Umbilical cord (tissue), 2 donors: ENCODE results near the gene TRAPPC11. TPM values are rescaled to one million over a fixed set of nuclear protein-coding genes. Genes with fewer than 3 reads are reported as not detected.
"Not testable (repeated sequence)": the region's sequence is repeated elsewhere in the genome, so short reads cannot be mapped to it uniquely, and the experiment has no call there.

Source experiments
- DNase-seq: peaks from one replicate; pipeline ENCODE4 v3.0.0-alpha.2; 2015; ENCODE audit warnings: low spot score
- total RNA-seq: library from RNA; depleted of rRNA; stranded (reverse); fragments of >200 nt; gene quantifications from one replicate; pipeline ENCODE4 v1.2.3, GENCODE V29; 2014; ENCODE audit warnings: low replicate concordance; ENCODE audit not compliant: insufficient read depth

Gene TRAPPC11
- total RNA-seq, result 64.5 TPM

GRCh38 chr4:183659029-183659871 is at the start of gene TRAPPC11, which contains the start of gene RWDD4:
TSS of gene TRAPPC11 (plus strand) at chr4:183659293. CDS start at chr4:183663868, 4,575 bp downstream.
TSS of gene RWDD4 (minus strand) at chr4:183659185. CDS start at chr4:183658952, 233 bp downstream.
- DNase-seq, result peak; percentile 99

- peak; percentile 25 for DNase-seq
These were observed 49.1 kb upstream of the TRAPPC11 start for GRCh38 chr4:183610033-183610432.

- DNase-seq, result peak; percentile 61
These were observed 48.5 kb upstream of the TRAPPC11 start for GRCh38 chr4:183610613-183611012.

DNA sequence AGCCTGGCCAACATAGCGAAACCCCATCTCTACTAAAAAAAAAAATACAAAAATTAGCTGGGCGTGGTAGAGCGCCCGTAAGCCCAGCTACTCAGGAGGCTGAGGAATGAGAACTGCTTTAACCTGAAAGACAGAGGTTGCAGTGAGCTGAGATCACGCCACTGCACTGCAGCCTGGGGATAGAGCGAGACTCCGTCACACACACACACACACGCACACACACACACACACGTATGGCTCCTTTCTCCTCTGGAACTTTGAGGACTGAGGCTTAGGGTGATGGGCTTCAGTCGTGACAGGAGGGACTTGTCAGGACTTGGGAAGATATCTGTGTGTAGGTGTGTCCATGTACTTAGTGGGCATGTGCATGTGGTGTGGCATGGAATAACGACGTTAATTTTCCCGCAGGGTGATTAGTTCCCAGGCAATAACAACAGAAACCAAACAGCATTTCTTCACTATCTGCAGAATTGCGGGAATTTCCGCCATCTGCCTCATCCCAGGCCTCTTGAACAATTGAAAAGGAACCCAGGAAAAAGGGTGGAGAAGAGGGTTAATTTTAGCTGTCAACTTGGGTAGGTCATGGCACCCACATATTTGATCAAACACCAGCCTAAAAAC is 47.8 kb upstream of the TRAPPC11 start:
- peak; percentile 27 for DNase-seq

DNA sequence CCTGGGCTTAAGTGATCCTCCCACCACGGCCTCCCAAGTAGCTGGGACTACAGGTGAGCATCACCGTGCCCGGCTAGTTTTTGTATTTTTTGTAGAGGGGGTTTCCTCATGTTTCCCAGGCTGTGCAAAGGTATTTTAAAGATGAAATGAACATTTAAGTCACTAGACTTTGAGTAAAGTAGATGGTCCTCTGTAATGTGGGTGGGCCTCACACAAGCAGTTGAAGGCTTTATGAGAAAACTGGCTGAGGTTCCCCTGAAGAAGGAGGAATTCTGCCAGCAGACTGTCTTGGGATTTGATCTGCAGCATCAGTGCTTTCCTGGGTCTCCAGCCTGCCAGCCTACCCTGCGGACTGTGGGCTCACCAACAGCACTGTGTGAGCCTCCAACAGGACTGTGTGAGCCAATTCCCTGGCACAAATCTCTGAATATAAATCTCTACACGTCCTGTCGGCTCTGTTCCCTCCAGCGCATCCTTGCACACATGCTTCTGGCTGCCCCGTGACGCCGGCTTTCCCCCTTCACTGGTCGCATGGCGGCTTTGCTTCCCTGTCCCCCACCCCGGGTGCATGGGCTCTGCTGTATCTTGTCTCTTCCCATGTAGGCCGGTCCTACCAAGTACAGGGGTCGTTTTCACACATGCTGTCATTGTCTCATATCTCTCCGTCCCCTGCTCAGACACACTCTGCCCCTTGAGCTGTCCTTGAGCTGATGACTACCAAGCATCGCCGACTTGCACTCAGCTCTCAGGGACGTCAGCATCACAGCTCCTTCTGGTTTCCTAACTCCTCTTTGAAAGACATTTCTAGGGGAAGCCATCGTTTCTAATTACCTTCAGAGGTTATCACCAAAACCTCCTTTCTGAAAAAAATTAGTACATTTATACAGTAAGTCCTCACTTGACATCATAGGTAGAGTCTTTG is 46.5 kb upstream of the TRAPPC11 start:
- DNase-seq, result no peak

GRCh38 chr4:183617075-183617474 is 42.0 kb upstream of the TRAPPC11 start:
- no peak for DNase-seq

DNA sequence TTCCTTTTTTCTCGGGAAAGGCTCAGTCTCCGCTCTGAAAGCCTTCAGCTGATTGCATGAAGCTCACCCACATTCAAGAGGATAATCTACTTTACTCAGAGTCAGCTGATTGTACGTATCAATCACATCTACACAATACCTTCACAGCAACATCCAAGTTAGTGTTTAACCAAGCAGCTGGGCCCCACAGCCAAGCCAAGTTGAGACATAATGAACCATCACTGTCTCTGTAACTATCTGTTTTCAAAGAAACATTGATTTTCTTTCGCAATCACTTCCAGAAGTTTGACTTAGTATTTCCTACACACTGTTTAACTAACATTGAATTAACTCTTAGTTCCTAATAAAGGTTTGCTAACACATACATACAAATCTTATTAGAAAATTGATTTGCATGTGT is 40.4 kb upstream of the TRAPPC11 start:
- DNase-seq, result peak; percentile 26

- DNase-seq, result no peak
These were observed 38.7 kb upstream of the TRAPPC11 start for GRCh38 chr4:183620421-183620820.

- no peak for DNase-seq
These were observed 37.2 kb upstream of the TRAPPC11 start for GRCh38 chr4:183621875-183622274.

GRCh38 chr4:183624548-183624947 is 34.5 kb upstream of the TRAPPC11 start:
- no peak for DNase-seq

DNA sequence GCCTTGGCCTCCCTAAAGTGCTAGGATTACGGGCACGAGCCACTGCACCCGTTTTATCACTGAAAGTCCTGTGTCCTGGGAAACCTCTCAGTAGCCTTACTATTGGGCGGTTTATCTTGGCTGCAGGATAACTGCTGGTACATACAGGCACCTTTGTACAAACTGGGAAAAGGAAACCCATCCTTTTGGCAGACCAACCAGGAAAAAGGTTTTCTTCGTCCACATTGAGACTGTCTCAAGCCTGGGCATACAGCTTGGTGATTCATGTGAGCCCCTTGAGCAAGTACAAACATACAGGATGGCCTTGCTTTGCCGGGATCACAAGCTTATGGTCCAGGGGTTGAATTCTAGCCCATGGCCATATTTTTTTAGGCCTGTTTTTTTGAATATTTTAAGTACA is 32.9 kb upstream of the TRAPPC11 start:
- DNase-seq, result no peak

DNA sequence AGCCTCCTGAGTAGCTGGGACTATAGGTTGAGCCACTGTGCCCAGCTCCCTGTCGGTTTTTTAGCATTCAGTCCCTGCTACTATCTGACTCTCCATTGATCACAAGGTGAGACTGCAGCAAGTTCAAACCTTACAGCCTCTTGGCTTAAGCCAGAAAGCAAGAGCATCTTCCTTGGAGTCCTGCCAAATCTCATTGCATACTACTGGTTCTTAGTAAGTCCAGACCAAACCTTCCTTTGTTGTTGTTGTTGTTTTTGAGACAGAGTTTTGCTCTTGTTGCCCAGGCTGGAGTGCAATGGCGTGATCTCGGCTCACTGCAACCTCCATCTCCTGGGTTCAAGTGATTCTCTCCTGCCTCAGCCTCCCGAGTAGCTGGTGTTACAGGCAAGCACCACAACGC is 31.8 kb upstream of the TRAPPC11 start:
- not testable (repeated sequence) for DNase-seq

DNA sequence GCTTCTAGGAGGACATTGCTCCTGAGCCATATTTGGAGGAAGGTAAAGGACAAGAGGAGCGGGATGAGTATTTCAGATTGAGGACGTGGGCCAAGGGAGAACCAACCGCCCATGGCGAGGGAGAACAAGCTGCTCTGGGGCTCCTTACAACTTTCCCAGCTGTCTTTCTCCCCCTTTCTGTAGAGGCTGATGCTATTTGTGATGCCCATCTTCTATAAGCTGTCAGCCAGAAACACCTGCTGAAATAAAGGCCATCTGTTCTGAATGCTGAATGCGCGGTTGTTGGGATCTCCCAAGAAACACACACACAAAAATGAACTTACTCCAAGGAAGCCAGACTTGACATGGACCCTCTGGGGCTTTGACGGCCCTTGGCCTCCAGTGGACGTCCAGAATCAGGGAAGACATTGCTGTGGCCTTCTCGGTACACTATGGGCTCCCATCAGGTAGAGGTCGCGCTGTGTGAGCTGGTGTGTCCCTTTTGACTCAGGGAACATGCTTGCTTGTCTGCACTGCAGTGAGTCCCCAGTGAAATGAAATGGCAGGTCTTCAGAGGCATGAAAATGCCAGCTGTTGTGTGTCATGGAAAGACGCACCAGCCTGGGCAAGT is 31.0 kb upstream of the TRAPPC11 start:
- no peak for DNase-seq

DNA sequence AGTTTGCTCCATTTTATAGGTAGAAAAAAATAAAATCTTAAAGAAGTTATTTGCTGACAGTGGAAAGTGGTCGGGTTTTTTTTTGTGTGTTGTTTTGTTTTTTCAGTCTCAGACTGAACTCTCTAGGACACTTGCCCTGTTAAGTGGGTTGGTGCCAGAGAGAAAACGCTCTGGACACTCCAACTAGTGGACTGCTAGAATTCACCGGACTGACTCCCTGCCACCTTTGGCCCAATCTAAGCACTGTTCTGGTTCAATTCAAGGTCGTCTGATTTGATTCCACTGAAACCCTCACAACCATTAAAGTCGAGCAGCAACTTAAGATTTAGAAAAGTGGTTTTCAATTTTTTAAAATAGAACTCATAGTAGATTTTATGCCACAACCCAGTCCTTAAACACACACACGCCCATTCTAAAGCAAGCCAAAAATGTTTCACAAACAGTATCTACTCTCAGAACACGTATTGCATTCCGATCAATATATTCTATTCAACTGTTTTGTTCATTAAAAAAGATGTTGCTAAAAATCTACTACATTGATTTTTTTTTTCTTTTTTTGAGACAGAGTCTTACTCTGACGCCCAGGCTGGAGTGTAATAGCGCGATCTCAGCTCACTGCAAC is 27.4 kb upstream of the TRAPPC11 start:
- DNase-seq, result no peak

- no peak for DNase-seq
These were observed 26.4 kb upstream of the TRAPPC11 start for GRCh38 chr4:183632689-183633088.

GRCh38 chr4:183633476-183634400 is 25.4 kb upstream of the TRAPPC11 start:
- DNase-seq, result no peak

DNA sequence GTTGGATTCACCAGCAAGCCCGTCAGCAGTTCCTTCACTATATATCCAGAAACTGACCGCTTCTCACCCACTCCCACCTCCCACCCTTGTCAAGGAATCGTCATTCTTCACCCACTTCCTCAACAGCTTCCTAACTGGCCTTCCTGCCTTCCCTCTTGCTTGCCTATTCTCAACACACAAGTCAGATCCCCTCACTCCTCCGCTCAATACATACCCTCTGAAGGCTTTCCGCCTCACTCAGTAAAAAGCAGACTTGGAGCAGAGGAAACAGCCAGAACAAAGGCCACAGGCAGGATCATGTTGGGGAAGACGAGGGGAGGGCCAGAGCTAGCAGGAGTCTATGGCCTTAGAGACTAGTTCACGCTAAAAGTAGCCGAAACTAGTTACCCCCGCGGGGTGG is 23.8 kb upstream of the TRAPPC11 start:
- no peak for DNase-seq

- DNase-seq, result no peak
These were observed 23.4 kb upstream of the TRAPPC11 start for GRCh38 chr4:183635741-183636140.

DNA sequence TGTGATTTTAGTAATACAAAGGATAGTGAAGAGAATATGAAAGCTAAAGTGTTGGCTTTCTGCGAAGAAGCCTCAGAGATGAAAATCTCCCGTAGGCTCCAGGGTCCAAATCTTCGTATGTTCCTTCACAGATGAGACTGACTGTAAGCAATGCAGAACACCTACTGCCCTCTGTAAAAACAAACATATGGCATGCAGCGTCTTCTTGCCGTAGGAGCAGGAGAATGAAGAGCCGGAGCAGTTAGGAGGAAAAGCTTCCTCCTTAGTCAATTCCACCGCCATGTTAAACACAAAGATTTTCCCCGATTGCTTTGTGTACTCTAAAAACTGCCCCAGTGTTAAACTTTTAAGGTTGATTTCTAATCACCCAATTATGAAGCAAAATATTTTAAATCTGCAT is 22.6 kb upstream of the TRAPPC11 start:
- DNase-seq, result no peak

DNA sequence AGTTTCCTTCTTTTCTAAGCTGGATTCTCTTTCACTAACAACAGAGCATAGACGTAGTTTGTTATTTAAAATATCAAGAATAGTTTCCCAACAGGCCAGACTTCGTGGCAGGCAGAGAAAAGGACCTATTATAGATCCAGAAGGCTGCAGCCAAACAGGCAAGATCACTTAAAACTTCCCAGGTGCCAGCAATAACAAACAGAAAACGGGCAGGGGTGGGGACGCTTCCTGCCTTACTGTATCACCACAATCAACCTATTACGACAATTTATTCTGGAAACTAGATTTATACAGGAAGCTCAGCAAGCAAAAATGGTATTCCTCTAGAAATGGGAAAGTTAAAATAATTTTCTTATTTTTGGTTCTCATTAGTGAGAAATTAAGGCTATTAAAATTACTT is 22.2 kb upstream of the TRAPPC11 start:
- no peak for DNase-seq
